HG03571 (cell line): Measurements from ENCODE around the gene GPS1.

ENCODE experiments used
- ATAC-seq: cut with Tn5 transposase; IDR thresholded peaks from one replicate; pipeline ENCODE4 v1.9.1; 2021; ENCODE audit not compliant: unreplicated experiment

GPS1 gene

GRCh38 chr17:82051776-82052637, at the start of gene GPS1, which contains the start of gene RFNG:
TSS of gene GPS1 (plus strand) at chr17:82051898. CDS start at chr17:82051932, 34 bp downstream.
TSS of gene RFNG (minus strand) at chr17:82051811. CDS start at chr17:82051766, 45 bp downstream.
- peak; percentile 42 for ATAC-seq

- no peak for ATAC-seq
These were observed 48.0 kb upstream of the GPS1 start for GRCh38 chr17:82003411-82004381.

- ATAC-seq: no peak
These were observed 46.9 kb upstream of the GPS1 start for GRCh38 chr17:82004517-82005455.

- ATAC-seq: no peak
These were observed 45.9 kb upstream of the GPS1 start for GRCh38 chr17:82005701-82006348.

GRCh38 chr17:82006468-82007227, 45.0 kb upstream of the GPS1 start:
- no peak for ATAC-seq

GRCh38 chr17:82007228-82007494, 44.5 kb upstream of the GPS1 start:
- ATAC-seq: no peak

- ATAC-seq: no peak
These were observed 44.0 kb upstream of the GPS1 start for GRCh38 chr17:82007495-82008257.

GRCh38 chr17:82008258-82008940, 43.3 kb upstream of the GPS1 start:
- no peak for ATAC-seq

- no peak for ATAC-seq
These were observed 42.7 kb upstream of the GPS1 start for GRCh38 chr17:82008941-82009405.

- ATAC-seq: no peak
These were observed 42.3 kb upstream of the GPS1 start for GRCh38 chr17:82009413-82009812.

GRCh38 chr17:82010575-82011525, 40.8 kb upstream of the GPS1 start:
- no peak for ATAC-seq

GRCh38 chr17:82011617-82012187, 40.0 kb upstream of the GPS1 start:
- ATAC-seq: no peak

GRCh38 chr17:82012261-82012639, 39.4 kb upstream of the GPS1 start:
- ATAC-seq: no peak

GRCh38 chr17:82012640-82013295, 38.9 kb upstream of the GPS1 start:
- ATAC-seq: no peak

GRCh38 chr17:82013341-82013740, 38.4 kb upstream of the GPS1 start:
- no peak for ATAC-seq

- no peak for ATAC-seq
These were observed 37.9 kb upstream of the GPS1 start for GRCh38 chr17:82013772-82014321.
